ENCODE data around the gene HYAL3. TPM values are rescaled to one million over a fixed set of nuclear protein-coding genes. Genes with fewer than 3 reads are reported as not detected.

HYAL3 gene
- total and polyA plus RNA-seq, 2 of the 13 experiments (the other 11 are each of a cell fraction or from before 2014, with no cell fraction given), result 5.5 to 10.4 TPM

- TF ChIP-seq ZNF512B (CRISPR knock-in tag; IDR thresholded peaks at IDR 0.05; ENCODE audit: borderline replicate concordance) (no peak), ZBTB49 (CRISPR knock-in tag; IDR thresholded peaks at IDR 0.05; ENCODE audit: borderline replicate concordance) (no peak), FOXP1 (IDR thresholded peaks at IDR 0.05) (no peak), FOXP1 (CRISPR knock-in tag; IDR thresholded peaks at IDR 0.05) (no peak), ZBTB40 (IDR thresholded peaks at IDR 0.05) (no peak), ZBTB40 (CRISPR knock-in tag; IDR thresholded peaks at IDR 0.05) (0 out of 2 replicates have a peak, but pooled peaks have one; percentile 45), GATAD2A (CRISPR knock-in tag; IDR thresholded peaks at IDR 0.05) (peak; percentile 79), TOPORS (CRISPR knock-in tag; IDR thresholded peaks at IDR 0.05) (no peak), MAFG (CRISPR knock-in tag; IDR thresholded peaks at IDR 0.05) (no peak), GRHL1 (CRISPR knock-in tag; conservative IDR thresholded peaks at IDR 0.05) (no peak), HNRNPUL1 (IDR thresholded peaks at IDR 0.05; ENCODE audit: low read depth, low read length) (no peak)
These were observed 26.1 kb downstream of the HYAL3 start (continued) for GRCh38 chr3:50272911-50273688.
